Ishikawa (cell line): ENCODE results near the gene MAML2.

Source experiments
- CEBPB ChIP-seq: IDR thresholded peaks from 2 replicates; pipeline ENCODE4 v1.6.1; 2012
- CREB1 ChIP-seq: IDR thresholded peaks from 2 replicates; pipeline ENCODE4 v1.6.1; 2012; ENCODE audit warnings: low read depth
- EGR1 ChIP-seq: IDR thresholded peaks from 2 replicates; pipeline ENCODE4 v1.6.1; 2012
- EP300 ChIP-seq: IDR thresholded peaks from 2 replicates; pipeline ENCODE4 v1.6.1; 2012; ENCODE audit warnings: borderline replicate concordance
- FOXM1 ChIP-seq: IDR thresholded peaks from 2 replicates; pipeline ENCODE4 v1.6.1; 2012; ENCODE audit warnings: low read depth, borderline replicate concordance
- MAX ChIP-seq: IDR thresholded peaks from 2 replicates; pipeline ENCODE4 v1.6.1; 2012
- NFIC ChIP-seq: IDR thresholded peaks from 2 replicates; pipeline ENCODE4 v1.6.1; 2012
- RAD21 ChIP-seq: IDR thresholded peaks from 2 replicates; pipeline ENCODE4 v1.6.1; 2012; ENCODE audit warnings: low read depth
- TAF1 ChIP-seq: IDR thresholded peaks from 2 replicates; pipeline ENCODE4 v1.6.1; 2012; ENCODE audit warnings: low read depth, mild to moderate bottlenecking
- TCF12 ChIP-seq: IDR thresholded peaks from 2 replicates; pipeline ENCODE4 v1.6.1; 2012; ENCODE audit warnings: low read depth
- TEAD4 ChIP-seq: IDR thresholded peaks from 2 replicates; pipeline ENCODE4 v1.6.1; 2012
- USF1 ChIP-seq: IDR thresholded peaks from 2 replicates; pipeline ENCODE4 v1.6.1; 2012
- YY1 ChIP-seq: IDR thresholded peaks from 2 replicates; pipeline ENCODE4 v1.6.1; 2012; ENCODE audit warnings: low read depth
- ZBTB7A ChIP-seq: IDR thresholded peaks from 2 replicates; pipeline ENCODE4 v1.6.1; 2012; ENCODE audit warnings: low read depth
- TF ChIP-seq, protein P1 (sequence below): IDR thresholded peaks from 2 replicates; pipeline ENCODE4 v1.6.1; 2012; ENCODE audit warnings: low read depth, mild to moderate bottlenecking

Gene MAML2

DNA sequence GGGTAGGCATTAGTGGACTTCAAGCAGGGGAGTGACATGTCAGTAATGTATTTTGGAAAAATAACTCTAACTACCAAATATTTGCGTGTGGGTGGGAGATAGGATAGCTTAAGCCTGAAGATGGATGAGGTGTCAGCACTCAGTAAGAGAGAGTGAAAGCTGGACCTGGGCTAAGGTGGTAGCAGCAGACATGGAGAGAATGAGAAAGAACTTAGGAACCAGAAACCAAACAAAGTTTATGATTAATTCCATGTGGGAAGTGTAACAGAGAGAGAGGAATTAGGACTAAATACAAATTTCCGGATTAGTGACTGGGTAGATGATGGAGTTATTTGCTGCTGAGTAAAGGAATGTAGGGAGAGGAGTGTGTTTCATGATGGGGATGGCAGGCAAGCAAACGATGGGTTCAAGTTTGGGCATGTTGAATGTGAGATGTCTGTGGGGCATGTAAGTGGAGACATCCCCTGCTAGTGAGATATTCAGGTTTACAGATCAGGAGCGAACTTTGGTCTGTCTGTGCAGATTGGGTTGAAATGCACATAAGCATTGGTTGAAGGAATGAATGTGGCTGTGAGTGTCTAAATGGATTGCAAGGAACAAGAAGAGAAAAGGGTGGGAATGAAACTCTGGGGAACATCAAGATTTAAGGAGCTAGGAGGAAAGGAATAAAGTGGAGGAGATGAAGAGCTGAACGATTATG is 233.5 kb downstream of the MAML2 start:
- TF ChIP-seq TCF12 (no peak), EP300 (no peak), FOXM1 (no peak), NFIC (no peak), ZBTB7A (no peak), CREB1 (no peak), EGR1 (no peak), RAD21 (no peak)
- TF ChIP-seq, protein P1, sequence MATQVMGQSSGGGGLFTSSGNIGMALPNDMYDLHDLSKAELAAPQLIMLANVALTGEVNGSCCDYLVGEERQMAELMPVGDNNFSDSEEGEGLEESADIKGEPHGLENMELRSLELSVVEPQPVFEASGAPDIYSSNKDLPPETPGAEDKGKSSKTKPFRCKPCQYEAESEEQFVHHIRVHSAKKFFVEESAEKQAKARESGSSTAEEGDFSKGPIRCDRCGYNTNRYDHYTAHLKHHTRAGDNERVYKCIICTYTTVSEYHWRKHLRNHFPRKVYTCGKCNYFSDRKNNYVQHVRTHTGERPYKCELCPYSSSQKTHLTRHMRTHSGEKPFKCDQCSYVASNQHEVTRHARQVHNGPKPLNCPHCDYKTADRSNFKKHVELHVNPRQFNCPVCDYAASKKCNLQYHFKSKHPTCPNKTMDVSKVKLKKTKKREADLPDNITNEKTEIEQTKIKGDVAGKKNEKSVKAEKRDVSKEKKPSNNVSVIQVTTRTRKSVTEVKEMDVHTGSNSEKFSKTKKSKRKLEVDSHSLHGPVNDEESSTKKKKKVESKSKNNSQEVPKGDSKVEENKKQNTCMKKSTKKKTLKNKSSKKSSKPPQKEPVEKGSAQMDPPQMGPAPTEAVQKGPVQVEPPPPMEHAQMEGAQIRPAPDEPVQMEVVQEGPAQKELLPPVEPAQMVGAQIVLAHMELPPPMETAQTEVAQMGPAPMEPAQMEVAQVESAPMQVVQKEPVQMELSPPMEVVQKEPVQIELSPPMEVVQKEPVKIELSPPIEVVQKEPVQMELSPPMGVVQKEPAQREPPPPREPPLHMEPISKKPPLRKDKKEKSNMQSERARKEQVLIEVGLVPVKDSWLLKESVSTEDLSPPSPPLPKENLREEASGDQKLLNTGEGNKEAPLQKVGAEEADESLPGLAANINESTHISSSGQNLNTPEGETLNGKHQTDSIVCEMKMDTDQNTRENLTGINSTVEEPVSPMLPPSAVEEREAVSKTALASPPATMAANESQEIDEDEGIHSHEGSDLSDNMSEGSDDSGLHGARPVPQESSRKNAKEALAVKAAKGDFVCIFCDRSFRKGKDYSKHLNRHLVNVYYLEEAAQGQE: no peak

DNA sequence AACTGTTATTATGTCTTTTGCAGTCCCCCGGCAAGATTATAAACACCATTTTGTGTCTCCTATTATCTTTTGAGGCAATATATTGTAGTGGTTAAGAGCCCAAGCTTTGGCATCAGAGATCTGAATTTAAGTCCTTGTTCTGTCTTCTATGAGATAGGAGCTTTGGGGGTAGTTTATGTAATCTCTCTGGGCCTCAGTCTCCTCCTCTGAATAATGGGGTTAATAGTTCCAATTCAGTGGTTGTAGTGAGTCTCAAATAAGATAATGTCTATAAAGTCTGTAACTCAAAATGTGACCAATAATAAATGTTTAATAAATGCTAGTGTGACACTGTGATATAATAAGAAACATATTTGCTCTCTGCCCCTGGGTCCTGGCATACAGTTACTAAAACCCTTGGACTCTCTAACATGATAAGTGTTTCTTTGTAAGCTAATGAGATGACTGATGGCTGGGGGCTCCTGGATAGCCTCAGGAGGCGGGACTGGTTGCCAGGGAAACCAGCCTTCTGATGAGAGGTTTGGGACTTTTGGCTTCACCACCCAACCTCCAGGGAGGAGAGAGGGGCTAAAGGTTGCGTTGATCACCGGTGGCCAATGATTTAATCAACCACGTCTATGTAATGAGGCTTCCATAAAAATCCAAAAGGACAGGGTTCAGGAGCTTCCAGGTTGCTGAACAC is 235.7 kb downstream of the MAML2 start:
- TF ChIP-seq YY1 (no peak), NFIC (no peak), TCF12 (no peak), CEBPB (no peak), RAD21 (no peak), FOXM1 (no peak), ZBTB7A (no peak), EP300 (no peak), MAX (no peak), CREB1 (no peak), EGR1 (no peak), TAF1 (no peak), USF1 (no peak), TEAD4 (no peak)
- TF ChIP-seq, protein P1: no peak

- TF ChIP-seq USF1: no peak
Observed at GRCh38 chr11:96106645-96107044, 236.3 kb downstream of the MAML2 start.

GRCh38 chr11:96105944-96106343 is 237.1 kb downstream of the MAML2 start:
- TF ChIP-seq RAD21 (no peak), EGR1 (no peak), TEAD4 (no peak), CEBPB (no peak), ZBTB7A (no peak), YY1 (no peak), EP300 (no peak), CREB1 (no peak), USF1 (no peak), FOXM1 (no peak), TCF12 (no peak), TAF1 (no peak), NFIC (no peak), MAX (no peak)
- TF ChIP-seq, protein P1: no peak
